Upper lobe of right lung (tissue), 1 donor: ENCODE data around the gene DNTTIP2. TPM values are rescaled to one million over a fixed set of nuclear protein-coding genes. Genes with fewer than 3 reads are reported as not detected.

ENCODE experiments used
- ATAC-seq: fragments of 200-7000 bp; cut with Tn5 transposase; one replicate; pipeline ENCODE4 v1.9.1; 2020; ENCODE audit warnings: mild to moderate bottlenecking, moderate library complexity
- DNase-seq: peaks from one replicate; pipeline ENCODE4 v3.0.0-alpha.2; 2020
- H3K27ac ChIP-seq: fragments of 200-600 bp; one replicate; pipeline ENCODE4 v1.8.0; 2022
- H3K27me3 ChIP-seq: fragments of 200-600 bp; one replicate; pipeline ENCODE4 v1.8.0; 2022; ENCODE audit warnings: mild to moderate bottlenecking
- H3K36me3 ChIP-seq: fragments of 200-600 bp; one replicate; pipeline ENCODE4 v1.8.0; 2022
- H3K4me1 ChIP-seq: fragments of 200-600 bp; one replicate; pipeline ENCODE4 v1.8.0; 2022
- H3K4me3 ChIP-seq: fragments of 200-600 bp; one replicate; pipeline ENCODE4 v1.8.0; 2022; ENCODE audit warnings: mild to moderate bottlenecking
- H3K9me3 ChIP-seq: fragments of 200-600 bp; one replicate; pipeline ENCODE4 v1.8.0; 2022
- intact Hi-C: fragments of 100-400 bp; cut with DNase I; formaldehyde crosslinking; loops from one replicate; pipeline ENCODE4 v1.11.0; 2022
- total RNA-seq: library from RNA; stranded (reverse); fragmentation: NEBNext Ultra II Directional; extraction: Animal tissue kit (Norgen Biotek cat#: 25700); gene quantifications from one replicate; pipeline ENCODE4 v1.2.1, GENCODE V29; 2021
- TF ChIP-seq, protein P1 (sequence below): fragments of 200-600 bp; IDR thresholded peaks from one replicate; pipeline ENCODE4 v1.8.0; 2022; ENCODE audit warnings: antibody characterized with exemption
- donor health status: DM: no; HTN: yes; CAD: no; lungs with severe emphysema.

DNTTIP2 gene
- total RNA-seq, 1 donor from 2014 or later = 49.0 TPM

DNA sequence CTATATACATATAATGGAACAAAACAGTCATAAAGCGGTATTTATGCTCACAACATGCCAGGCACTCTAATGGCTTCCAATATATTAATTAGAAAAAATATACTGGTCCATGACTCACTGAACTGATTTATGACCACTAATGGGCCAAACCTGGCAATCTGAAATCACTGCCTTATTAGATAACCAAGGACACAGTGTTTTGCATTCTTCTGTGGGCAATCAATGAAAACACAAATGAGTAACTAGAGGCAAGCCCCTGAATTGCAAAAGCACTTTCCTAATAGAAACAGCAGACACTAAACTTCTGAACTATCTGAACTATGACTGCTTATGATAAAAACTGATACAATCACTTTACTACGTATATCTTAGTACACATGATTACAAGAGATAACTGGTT is 26.7 kb upstream of the DNTTIP2 start:
- Histone ChIP-seq H3K9me3 (peaks cover under 1% of the 10 kb centered on the region), H3K4me1 (peaks cover 23% of the 10 kb centered on the region), H3K4me3 (no peak overlapping the region), H3K27ac (no peak overlapping the region), H3K27me3 (no peaks in the 10 kb centered on the region), H3K36me3 (peaks cover 10% of the 10 kb centered on the region)
- TF ChIP-seq, protein P1, sequence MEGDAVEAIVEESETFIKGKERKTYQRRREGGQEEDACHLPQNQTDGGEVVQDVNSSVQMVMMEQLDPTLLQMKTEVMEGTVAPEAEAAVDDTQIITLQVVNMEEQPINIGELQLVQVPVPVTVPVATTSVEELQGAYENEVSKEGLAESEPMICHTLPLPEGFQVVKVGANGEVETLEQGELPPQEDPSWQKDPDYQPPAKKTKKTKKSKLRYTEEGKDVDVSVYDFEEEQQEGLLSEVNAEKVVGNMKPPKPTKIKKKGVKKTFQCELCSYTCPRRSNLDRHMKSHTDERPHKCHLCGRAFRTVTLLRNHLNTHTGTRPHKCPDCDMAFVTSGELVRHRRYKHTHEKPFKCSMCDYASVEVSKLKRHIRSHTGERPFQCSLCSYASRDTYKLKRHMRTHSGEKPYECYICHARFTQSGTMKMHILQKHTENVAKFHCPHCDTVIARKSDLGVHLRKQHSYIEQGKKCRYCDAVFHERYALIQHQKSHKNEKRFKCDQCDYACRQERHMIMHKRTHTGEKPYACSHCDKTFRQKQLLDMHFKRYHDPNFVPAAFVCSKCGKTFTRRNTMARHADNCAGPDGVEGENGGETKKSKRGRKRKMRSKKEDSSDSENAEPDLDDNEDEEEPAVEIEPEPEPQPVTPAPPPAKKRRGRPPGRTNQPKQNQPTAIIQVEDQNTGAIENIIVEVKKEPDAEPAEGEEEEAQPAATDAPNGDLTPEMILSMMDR = no peak
- DNase-seq (no peak), ATAC-seq (no peak)
- intact Hi-C loops = no loop called here

DNA sequence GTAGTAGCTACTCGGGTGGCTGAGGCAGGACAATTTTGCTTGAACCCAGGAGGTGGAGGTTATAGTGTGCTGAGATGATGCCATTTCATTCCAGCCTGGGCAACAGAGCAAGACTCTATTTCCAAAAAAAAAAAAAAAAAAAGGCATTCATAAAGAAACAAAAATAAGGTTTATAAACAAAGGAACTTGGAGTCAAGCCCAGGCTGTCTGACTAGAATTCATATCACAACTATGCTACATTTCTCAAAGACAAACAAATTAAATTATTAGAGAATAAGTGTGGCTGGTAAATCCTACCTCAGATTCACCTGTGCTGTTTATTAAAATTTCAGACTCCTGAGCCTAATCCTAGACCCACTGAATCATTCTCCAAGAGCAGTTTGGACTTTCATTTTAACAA is 26.0 kb upstream of the DNTTIP2 start:
- DNase-seq = no peak
- intact Hi-C loops = no loop called here
- ATAC-seq = no peak
- Histone ChIP-seq H3K4me1 (peaks cover 23% of the 10 kb centered on the region), H3K9me3 (no peaks in the 10 kb centered on the region), H3K27me3 (no peaks in the 10 kb centered on the region), H3K27ac (no peak overlapping the region), H3K4me3 (no peak overlapping the region), H3K36me3 (peaks cover 17% of the 10 kb centered on the region)
- TF ChIP-seq, protein P1 = no peak

DNA sequence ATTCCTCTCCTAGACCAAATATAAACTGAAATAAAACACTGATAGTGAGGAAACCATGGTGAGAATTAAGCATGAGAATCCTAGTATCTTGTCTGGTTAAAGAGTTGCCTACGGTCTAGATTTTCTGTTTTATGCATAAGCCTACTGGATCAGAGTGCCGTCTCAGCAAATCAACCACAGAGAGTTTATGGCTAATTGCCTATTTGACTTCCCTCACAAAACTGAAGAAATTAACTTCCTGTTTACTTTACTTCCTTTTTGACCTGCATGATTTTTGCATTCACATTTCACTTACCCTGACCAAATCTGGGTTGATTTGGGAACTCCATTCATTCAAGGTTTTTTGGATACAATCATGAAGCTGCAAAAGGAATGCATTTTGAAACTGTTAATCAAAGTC is 25.2 kb upstream of the DNTTIP2 start:
- H3K9me3 ChIP-seq = no peaks in the 10 kb centered on the region
- no peak for DNase-seq
- TF ChIP-seq, protein P1 = no peak
- peak; percentile 8 for ATAC-seq
- H3K4me1 ChIP-seq = peaks cover 23% of the 10 kb centered on the region
- intact Hi-C loops = no loop called here
- H3K27me3 ChIP-seq = no peaks in the 10 kb centered on the region
- H3K27ac ChIP-seq = peak overlapping the region; percentile 20
- no peak overlapping the region for H3K4me3 ChIP-seq
- H3K36me3 ChIP-seq = peaks cover 21% of the 10 kb centered on the region

DNA sequence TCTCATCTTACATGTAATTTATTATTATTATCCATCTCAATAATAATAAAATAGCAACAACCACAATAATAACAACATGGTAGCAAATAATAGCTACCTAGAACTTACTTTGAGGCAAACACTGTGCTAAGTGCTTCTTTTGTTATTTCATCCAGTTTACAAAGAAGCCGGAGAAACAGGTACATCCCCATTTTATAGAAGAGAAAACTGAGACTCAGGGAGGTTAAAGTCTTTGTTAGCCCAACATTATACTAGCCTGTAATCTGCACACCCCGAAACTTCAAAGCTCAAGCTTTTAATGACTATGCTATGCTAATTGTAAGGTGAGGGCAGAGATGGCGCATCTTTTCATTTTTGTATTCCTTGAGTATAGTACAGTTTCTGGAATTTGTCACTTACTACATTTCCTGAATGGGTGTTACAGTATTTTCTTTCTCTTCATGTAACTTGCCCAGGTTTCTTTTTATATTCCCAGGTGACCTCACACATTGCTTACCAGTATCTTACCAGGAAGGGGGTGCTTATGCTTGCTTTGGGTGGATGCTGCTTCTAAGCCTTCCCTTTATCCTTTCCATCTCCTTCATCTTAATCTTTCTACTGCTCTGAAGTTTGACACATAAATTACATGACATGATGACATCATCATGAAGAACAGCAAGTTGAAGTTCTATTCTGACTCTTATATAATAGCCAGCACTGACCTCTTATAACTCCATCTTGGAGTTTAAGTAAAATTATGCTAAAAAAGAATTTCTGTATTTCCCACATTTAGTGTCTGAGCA is 21.9 kb upstream of the DNTTIP2 start:
- ATAC-seq (no peak), DNase-seq (no peak)
- H3K27ac ChIP-seq = no peak overlapping the region
- H3K27me3 ChIP-seq = no peaks in the 10 kb centered on the region
- H3K9me3 ChIP-seq = no peaks in the 10 kb centered on the region
- H3K4me3 ChIP-seq = no peak overlapping the region
- peaks cover 43% of the 10 kb centered on the region for H3K36me3 ChIP-seq
- intact Hi-C loops = no loop called here
- H3K4me1 ChIP-seq = peaks cover 11% of the 10 kb centered on the region
- TF ChIP-seq, protein P1 = no peak

DNA sequence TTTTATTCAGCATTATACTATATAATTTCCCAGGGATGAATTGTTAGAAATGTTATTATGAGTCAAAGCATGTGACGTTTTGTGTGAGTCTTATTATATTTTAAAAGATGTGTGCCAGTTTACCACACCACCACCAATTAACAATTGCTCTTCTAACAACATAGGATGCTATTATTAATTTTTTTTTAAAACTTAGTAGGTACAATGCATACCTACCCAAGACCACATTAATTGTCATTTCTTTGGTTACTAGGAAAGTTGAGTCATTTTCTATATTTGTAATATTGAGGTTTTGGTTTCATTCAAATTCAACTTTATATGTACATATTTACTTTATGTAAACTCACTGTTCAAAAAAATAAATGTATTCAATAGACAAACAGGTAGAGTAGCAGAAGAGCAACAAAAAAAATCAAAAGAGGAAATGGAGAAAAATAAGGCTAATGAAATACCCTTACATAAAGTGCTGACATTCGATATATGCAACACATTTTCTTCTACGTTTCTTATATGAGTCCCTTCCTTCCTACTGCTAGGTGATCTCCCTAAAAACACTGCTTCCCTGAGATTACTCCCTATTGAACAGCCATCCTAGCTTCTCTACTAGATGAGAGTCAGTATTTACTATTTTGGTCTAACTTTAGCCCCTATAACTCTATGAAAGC is 20.7 kb upstream of the DNTTIP2 start:
- Histone ChIP-seq H3K36me3 (peaks cover 55% of the 10 kb centered on the region), H3K4me1 (peaks cover 10% of the 10 kb centered on the region), H3K27me3 (no peaks in the 10 kb centered on the region), H3K9me3 (no peaks in the 10 kb centered on the region), H3K4me3 (no peak overlapping the region), H3K27ac (no peak overlapping the region)
- ATAC-seq (no peak), DNase-seq (no peak)
- TF ChIP-seq, protein P1 = no peak
- intact Hi-C loops = no loop called here
